Omental fat pad (tissue), 4 donors: ENCODE data around the gene HECTD3. TPM values are rescaled to one million over a fixed set of nuclear protein-coding genes. Genes with fewer than 3 reads are reported as not detected.
A peak's percentile ranks its signal among the peaks of the same experiment; 100 is the strongest.

Experiments
- ATAC-seq: fragments of 150-250 bp; one replicate; pipeline ENCODE4 v1.9.1; 2016; ENCODE audit warnings: mild to moderate bottlenecking, moderate library complexity; ENCODE audit not compliant: low FRiP score
- DNase-seq: peaks from one replicate; pipeline ENCODE4 v3.0.0-alpha.2; 2019; ENCODE audit warnings: low spot score
- CTCF ChIP-seq, 3 donors: fragments of 450-650 bp; IDR thresholded peaks; one replicate each; pipeline ENCODE4 v1.5.1; 2016 to 2017; ENCODE audit warnings: antibody characterized with exemption in 3 of 3, mild to moderate bottlenecking in 3 of 3, moderate library complexity in 2 of 3
- total RNA-seq, 4 donors: library from RNA; depleted of rRNA; stranded (reverse); fragments of >200 nt; gene quantifications; one replicate each; pipeline ENCODE4 v1.1.0, GENCODE V29; 2016

The HECTD3 gene
- total RNA-seq, 4 donors from 2014 or later, result 27.1 to 43.2 (median 38.1) TPM

GRCh38 chr1:45014321-45015028 is 3.4 kb upstream of the HECTD3 start:
- peak; percentile 85 for DNase-seq
- TF ChIP-seq CTCF (IDR thresholded peaks at IDR 0.05), result peak in 1 of 3 donors; percentile 84
- ATAC-seq, result peak; percentile 22

GRCh38 chr1:45013551-45014209 is 2.6 kb upstream of the HECTD3 start:
- no peak for ATAC-seq
- no peak for DNase-seq

DNA sequence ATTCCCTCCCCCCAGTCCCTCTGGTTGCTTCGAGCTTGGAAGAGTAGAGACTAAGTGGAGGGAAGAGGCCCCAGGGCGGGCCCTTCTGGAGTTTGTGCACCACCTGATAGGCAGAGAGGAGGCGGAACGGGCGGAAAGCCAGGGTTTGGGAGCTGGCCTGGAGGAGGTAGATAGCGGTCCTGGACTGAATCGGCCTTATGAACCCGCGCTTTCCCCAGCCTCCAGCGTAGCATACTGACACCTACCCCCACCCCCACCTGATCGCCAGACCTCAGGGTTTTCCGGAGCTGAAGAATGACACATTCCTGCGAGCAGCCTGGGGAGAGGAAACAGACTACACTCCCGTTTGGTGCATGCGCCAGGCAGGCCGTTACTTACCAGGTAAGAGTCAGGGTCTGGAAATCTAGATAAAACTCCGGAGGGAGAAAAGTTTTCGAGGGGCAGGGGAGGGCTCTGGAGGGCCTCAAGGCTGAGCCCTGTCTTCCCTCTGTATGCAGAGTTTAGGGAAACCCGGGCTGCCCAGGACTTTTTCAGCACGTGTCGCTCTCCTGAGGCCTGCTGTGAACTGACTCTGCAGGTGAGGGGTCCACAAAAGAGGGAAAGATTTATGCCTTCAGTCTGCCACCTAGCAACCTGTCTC is 1.6 kb upstream of the HECTD3 start:
- peak; percentile 51 for DNase-seq
- TF ChIP-seq CTCF (IDR thresholded peaks at IDR 0.05), result no peak
- peak; percentile 50 for ATAC-seq

More at GRCh38 chr1:45013551-45014209, 2.6 kb upstream of the HECTD3 start:
- TF ChIP-seq CTCF (IDR thresholded peaks at IDR 0.05), result no peak

DNA sequence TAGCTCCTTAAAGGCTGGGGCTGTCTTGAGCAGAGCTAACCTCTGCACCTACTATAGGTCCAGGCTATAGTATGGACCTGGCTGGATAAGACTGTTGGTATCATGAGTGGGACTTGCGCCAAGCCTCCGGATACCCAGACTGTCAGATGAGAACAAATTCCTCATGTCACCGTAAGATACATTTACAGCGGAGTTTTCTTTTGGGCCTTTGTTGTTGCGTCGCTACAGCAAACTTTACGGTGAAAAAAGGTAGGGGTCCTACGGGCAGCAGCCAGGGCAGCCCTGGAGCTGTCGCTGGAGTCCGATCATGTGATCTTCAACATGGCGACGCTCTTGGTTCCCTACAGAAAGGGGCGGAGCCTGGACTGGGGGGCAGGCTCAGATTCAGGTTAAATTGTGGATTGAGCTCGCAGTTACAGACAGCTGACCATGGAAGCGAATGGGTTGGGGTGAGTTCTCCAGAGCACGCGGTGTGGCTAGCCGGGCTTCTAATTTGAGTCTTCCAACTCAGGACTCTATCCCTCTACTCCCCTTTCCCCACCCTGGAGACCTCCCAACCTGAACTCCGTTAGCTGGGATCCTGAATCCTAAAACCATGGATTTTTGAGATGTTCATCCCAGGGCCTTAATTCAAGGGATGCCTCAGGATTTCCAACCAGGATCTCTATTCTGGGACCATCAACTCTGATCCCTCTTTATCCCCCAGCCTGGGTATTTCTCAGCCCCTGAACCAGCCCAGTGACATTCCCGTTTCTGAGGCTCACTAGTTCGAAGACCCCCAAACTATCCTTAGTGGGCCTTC is 914 bp upstream of the HECTD3 start, which contains the start of gene UROD:
UROD (plus strand) TSS at position 418 of the 802 bp plus-strand sequence; CDS start at position 430, 12 bp downstream.
- no peak for TF ChIP-seq CTCF (IDR thresholded peaks at IDR 0.05)
- DNase-seq (peak; percentile 55), ATAC-seq (peak; percentile 89)

GRCh38 chr1:45009956-45010854 is 919 bp downstream of the HECTD3 start:
- DNase-seq, result no peak
- no peak for ATAC-seq
- TF ChIP-seq CTCF (IDR thresholded peaks at IDR 0.05), result no peak
